AG04450 (cell line): ENCODE measurements around the gene MCF2L. TPM values are rescaled to one million over a fixed set of nuclear protein-coding genes. Genes with fewer than 3 reads are reported as not detected.
A peak's percentile ranks its signal among the peaks of the same experiment; 100 is the strongest.
"Not testable (repeated sequence)": the region's sequence is repeated elsewhere in the genome, so short reads cannot be mapped to it uniquely, and the experiment has no call there.

Experiments used
- CTCF ChIA-PET: fragments of 300-600, 350-600 bp; formaldehyde crosslinking; extraction: SDS; loops from one replicate; lab custom pipeline; 2022; ENCODE audit warnings: antibody characterized with exemption, inconsistent platforms; lab: Charles Lee
- POLR2A ChIA-PET: fragments of 350-600 bp; formaldehyde crosslinking; extraction: SDS; loops from one replicate; lab custom pipeline; 2021; ENCODE audit warnings: antibody characterized with exemption, inconsistent platforms; lab: Yijun Ruan, JAX
- DNase-seq: peaks from one replicate; pipeline ENCODE4 v3.0.0-alpha.2; 2011; ENCODE audit warnings: low read depth, low spot score
- H3K27ac ChIP-seq: one replicate; pipeline ENCODE4 v1.5.1; 2012; ENCODE audit warnings: low read depth, low read length, control low read depth
- H3K27me3 ChIP-seq: one replicate; pipeline ENCODE4 v1.6.0; 2012; ENCODE audit warnings: low read length; ENCODE audit not compliant: control insufficient read depth, insufficient read depth
- H3K4me3 ChIP-seq: 2 replicates; pipeline ENCODE4 v1.5.1; 2011; ENCODE audit warnings: mild to moderate bottlenecking, low read depth, low read length, control low read depth
- H3K9me3 ChIP-seq: 2 replicates; pipeline ENCODE4 v1.5.1; 2012; ENCODE audit warnings: low read length; ENCODE audit not compliant: control insufficient read depth, insufficient read depth
- CTCF ChIP-seq: IDR thresholded peaks from 2 replicates; pipeline ENCODE4 v1.5.1; 2011; ENCODE audit warnings: low read depth, low read length, control low read depth, inconsistent platforms
- polyA plus RNA-seq: library from polyadenylated mRNA; depleted of rRNA; stranded (reverse); fragments of >200 nt; gene quantifications from 2 replicates; pipeline ENCODE4 v1.2.3, GENCODE V29; 2011

Gene MCF2L
- polyA plus RNA-seq, 1 experiment, result 0.04 TPM

- no peaks in the 10 kb centered on the region; the same call in 1 of the 2 replicates for H3K9me3 ChIP-seq
- DNase-seq, result no peak
- ChIA-PET CTCF (no interaction called here), POLR2A (no interaction called here)
- TF ChIP-seq CTCF, result no peak
- no peak overlapping the region for H3K4me3 ChIP-seq
- H3K27ac ChIP-seq, result no peak overlapping the region
- H3K27me3 ChIP-seq, result peaks cover 34% of the 10 kb centered on the region
Measured at GRCh38 chr13:113027095-113027494, 58.1 kb downstream of the MCF2L start.

GRCh38 chr13:113027566-113027965 lies 58.6 kb downstream of the MCF2L start:
- H3K27ac ChIP-seq, result no peak overlapping the region
- ChIA-PET POLR2A (no interaction called here), CTCF (no interaction called here)
- no peaks in the 10 kb centered on the region; the same call in 1 of the 2 replicates for H3K9me3 ChIP-seq
- no peak for DNase-seq
- no peak for TF ChIP-seq CTCF
- H3K27me3 ChIP-seq, result peaks cover 34% of the 10 kb centered on the region
- H3K4me3 ChIP-seq, result no peak overlapping the region

- no peak for DNase-seq
- CTCF ChIA-PET, result no interaction called here
Measured at GRCh38 chr13:113028336-113029060, 59.5 kb downstream of the MCF2L start.

GRCh38 chr13:113029061-113029445 lies 60.0 kb downstream of the MCF2L start:
- no peak overlapping the region for H3K4me3 ChIP-seq
- H3K9me3 ChIP-seq, result peaks cover 13% of the 10 kb centered on the region; the same call in 1 of the 2 replicates
- no peak overlapping the region for H3K27ac ChIP-seq
- no peak for DNase-seq
- TF ChIP-seq CTCF, result no peak
- peaks cover 20% of the 10 kb centered on the region for H3K27me3 ChIP-seq
- POLR2A ChIA-PET, result no interaction called here
- CTCF ChIA-PET, result interaction anchor here (0.9 to 1.2 kb wide), 2 partner anchors 86 to 293 kb away, joined by 9 to 11 read pairs; no protein-coding TSS in a partner anchor

More at GRCh38 chr13:113028336-113029060, 59.5 kb downstream of the MCF2L start:
- TF ChIP-seq CTCF, result no peak
- Histone ChIP-seq H3K27ac (no peak overlapping the region), H3K4me3 (no peak overlapping the region), H3K9me3 (peaks cover 9% of the 10 kb centered on the region; the same call in 1 of the 2 replicates), H3K27me3 (peaks cover 26% of the 10 kb centered on the region)
- POLR2A ChIA-PET, result interaction anchor here (0.7 kb wide), 1 partner anchor 19 kb away, joined by 3 read pairs; no protein-coding TSS in a partner anchor

GRCh38 chr13:113029487-113030258 lies 60.7 kb downstream of the MCF2L start:
- TF ChIP-seq CTCF, result peak; percentile 83
- DNase-seq, result no peak
- ChIA-PET POLR2A (no interaction called here), CTCF (interaction anchor here (0.5 to 1.2 kb wide), 10 partner anchors 9 to 432 kb away, joined by 3 to 11 read pairs (median 4); no protein-coding TSS in a partner anchor)
- H3K4me3 ChIP-seq, result no peak overlapping the region
- peaks cover 13% of the 10 kb centered on the region; the same call in 1 of the 2 replicates for H3K9me3 ChIP-seq
- H3K27ac ChIP-seq, result no peak overlapping the region
- H3K27me3 ChIP-seq, result peaks cover 18% of the 10 kb centered on the region

GRCh38 chr13:113030259-113030640 lies 61.2 kb downstream of the MCF2L start:
- DNase-seq, H3K27ac ChIP-seq, POLR2A ChIA-PET, H3K4me3 ChIP-seq: not testable (repeated sequence)
- CTCF ChIA-PET, result interaction anchor here (0.6 to 1.2 kb wide), 5 partner anchors 10 to 34 kb away, joined by 3 to 6 read pairs (median 5); no protein-coding TSS in a partner anchor
- peaks cover 13% of the 10 kb centered on the region; the same call in 1 of the 2 replicates for H3K9me3 ChIP-seq
- H3K27me3 ChIP-seq, result peaks cover 18% of the 10 kb centered on the region
